Astrocyte of the spinal cord (primary cell): Measurements from ENCODE around the gene WDR55.

Experiments used
- DNase-seq: peaks from one replicate; pipeline ENCODE4 v3.0.0; 2011; ENCODE audit warnings: low read depth, low spot score
- H3K4me3 ChIP-seq: 2 replicates; pipeline ENCODE4 v1.5.1; 2011; ENCODE audit warnings: low read depth, mild to moderate bottlenecking, low read length, moderate library complexity
- CTCF ChIP-seq: IDR thresholded peaks from 2 replicates; pipeline ENCODE4 v1.5.1; 2012; ENCODE audit warnings: low read depth, mild to moderate bottlenecking, low read length, inconsistent platforms
- in situ Hi-C: cut with HindIII; loops from 2 replicates; pipeline ENCODE4 v1.10.0; 2017; ENCODE audit warnings: low sequenced_read_pairs

Gene WDR55

DNA sequence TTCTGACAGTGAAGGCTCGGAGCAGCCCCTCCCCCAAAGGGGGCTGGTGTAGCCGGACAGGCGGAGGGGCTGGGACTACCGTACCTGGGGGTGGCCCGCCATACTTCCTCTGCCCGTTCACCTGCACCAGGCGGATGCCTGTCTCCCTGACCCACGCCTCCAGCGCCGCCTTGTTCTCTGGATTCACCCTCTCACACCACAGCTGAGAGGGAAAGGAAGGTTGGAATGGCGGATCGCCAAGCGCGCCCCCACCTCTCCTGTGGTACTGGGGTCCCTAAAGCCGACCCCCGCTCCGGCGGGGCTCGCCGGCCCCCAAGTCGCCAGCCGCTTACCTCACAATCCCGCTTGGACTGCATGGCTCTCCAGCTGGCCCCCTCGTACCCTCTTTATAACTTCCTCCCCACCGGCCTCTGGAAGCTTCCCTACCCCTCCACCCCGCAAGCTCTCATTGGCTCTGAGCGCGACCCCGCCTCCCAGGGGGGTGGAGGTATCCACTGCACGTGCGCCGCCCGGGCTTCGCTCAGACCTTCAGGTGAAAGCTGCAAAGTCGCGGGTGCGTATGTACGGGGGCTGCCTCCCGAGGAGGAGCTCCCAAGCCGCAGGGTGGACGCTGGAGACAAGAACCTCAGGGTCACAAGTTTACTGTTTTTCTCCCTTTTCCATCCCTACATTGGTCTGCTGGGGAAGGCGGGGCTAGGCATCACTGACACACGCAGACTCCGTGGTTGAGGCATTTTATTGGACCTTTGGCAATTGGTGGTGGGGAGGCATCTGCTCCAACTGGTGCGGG lies 8.7 kb downstream of the WDR55 start, which contains the start of gene DND1:
DND1 (minus strand) TSS at position 390 of the 790 bp plus-strand sequence; CDS start at position 356, 34 bp downstream.
- H3K4me3 ChIP-seq: no peak within 1 kb of the TSS
- no peak for DNase-seq
- TF ChIP-seq CTCF: no peak
- in situ Hi-C loops: no loop called here

- no peak overlapping the region for H3K4me3 ChIP-seq
- no peak for TF ChIP-seq CTCF
- in situ Hi-C loops: no loop called here
- DNase-seq: no peak
Observed at GRCh38 chr5:140674211-140674610, 9.5 kb downstream of the WDR55 start.

DNA sequence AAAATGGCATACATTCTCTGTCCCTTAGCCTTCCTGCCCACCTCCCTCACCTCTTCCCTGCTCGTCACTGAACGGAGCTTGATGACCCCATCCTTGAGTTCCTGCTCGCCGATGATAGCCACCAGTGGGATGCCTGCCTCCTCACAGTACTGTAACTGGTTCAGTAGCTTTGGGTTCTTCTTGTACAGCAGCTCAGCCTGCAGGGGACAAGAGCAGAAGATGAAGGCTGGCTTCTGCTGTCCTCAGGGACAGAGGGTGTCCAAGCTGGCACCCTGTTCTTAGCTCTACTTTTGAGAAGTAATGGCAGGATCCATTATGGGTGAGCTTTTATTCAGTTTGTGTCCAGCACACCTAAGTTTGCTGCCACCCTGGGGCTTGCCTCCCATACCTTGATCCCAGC lies 9.9 kb downstream of the WDR55 start:
- TF ChIP-seq CTCF: no peak
- in situ Hi-C loops: no loop called here
- no peak overlapping the region for H3K4me3 ChIP-seq
- no peak for DNase-seq

GRCh38 chr5:140677947-140678346 lies 13.2 kb downstream of the WDR55 start:
- no peak for TF ChIP-seq CTCF
- in situ Hi-C loops: no loop called here
- no peak for DNase-seq
- H3K4me3 ChIP-seq: no peak overlapping the region

DNA sequence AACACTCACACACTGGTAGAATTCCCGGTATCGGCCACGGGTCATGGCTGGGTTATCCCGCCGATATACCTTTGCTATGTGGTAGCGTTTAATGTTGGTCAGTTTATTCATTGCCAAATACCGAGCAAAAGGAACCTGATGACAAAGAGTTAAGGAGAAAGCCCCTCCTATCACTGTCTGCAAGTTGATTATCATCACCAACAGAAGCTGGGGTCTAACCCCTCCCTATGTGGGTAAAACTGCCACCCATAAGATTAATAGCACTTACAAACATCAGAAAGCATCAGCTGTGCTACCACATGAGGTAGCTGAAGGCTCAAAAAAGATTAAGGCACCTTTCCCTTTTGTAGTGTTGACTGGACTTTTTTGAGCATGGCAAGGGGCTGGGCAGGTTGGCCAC lies 14.3 kb downstream of the WDR55 start:
- no peak for TF ChIP-seq CTCF
- H3K4me3 ChIP-seq: no peak overlapping the region
- no peak for DNase-seq
- in situ Hi-C loops: no loop called here

DNA sequence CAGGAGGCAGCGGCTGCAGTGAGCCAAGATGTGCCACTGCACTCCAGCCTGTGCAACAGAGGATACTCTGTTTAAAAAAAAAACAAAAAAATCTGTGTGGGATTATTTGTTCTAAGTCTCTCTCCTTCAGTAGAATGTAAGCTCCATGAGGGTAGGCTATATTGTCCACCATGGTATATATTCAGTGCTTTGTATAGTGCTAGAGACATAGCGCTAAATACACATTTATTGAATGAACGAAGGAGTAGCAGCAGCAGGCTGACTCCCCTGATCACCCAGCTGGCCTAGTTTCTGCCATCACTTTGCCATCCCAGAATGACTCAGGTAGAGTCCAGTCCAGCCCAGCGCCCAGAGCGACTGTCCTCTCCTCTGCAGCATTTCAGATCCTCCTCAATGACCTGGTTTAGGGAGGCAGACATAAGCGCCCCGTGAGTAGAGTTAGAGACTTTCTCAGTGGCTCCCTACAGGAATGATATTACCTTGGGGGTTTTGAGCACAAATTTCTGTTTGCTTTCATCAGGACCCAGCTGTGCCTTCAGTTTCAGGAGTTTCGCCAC lies 25.8 kb downstream of the WDR55 start:
- TF ChIP-seq CTCF: no peak
- in situ Hi-C loops: no loop called here
- peak overlapping the region; percentile 84 for H3K4me3 ChIP-seq
- no peak for DNase-seq
